GM12878 (cell line): ENCODE data around the gene RAB3C. TPM values are rescaled to one million over a fixed set of nuclear protein-coding genes. Genes with fewer than 3 reads are reported as not detected.

Experiments
- ATF3 ChIP-seq: IDR thresholded peaks from 2 replicates; pipeline ENCODE4 v1.6.1; 2011; ENCODE audit warnings: low read depth, mild to moderate bottlenecking, low read length, moderate library complexity, borderline replicate concordance; ENCODE audit errors: extremely low read depth
- ATF7 ChIP-seq: fragments of 450-650 bp; IDR thresholded peaks from 2 replicates; pipeline ENCODE4 v1.6.1; 2016; ENCODE audit warnings: low read depth, mild to moderate bottlenecking
- BCL3 ChIP-seq: IDR thresholded peaks from 2 replicates; pipeline ENCODE4 v1.6.1; 2011; ENCODE audit warnings: borderline replicate concordance, low read depth, mild to moderate bottlenecking, moderate library complexity, low read length; ENCODE audit not compliant: insufficient read depth, poor library complexity, severe bottlenecking
- BMI1 ChIP-seq: fragments of 450-650 bp; IDR thresholded peaks from 2 replicates; pipeline ENCODE4 v1.6.1; 2016; ENCODE audit warnings: mild to moderate bottlenecking, moderate library complexity, borderline replicate concordance
- CBFB ChIP-seq: IDR thresholded peaks from 2 replicates; pipeline ENCODE4 v1.6.1; 2016; ENCODE audit warnings: antibody characterized with exemption, low read depth
- CHD2 ChIP-seq: IDR thresholded peaks from 2 replicates; pipeline ENCODE4 v1.6.1; 2011; ENCODE audit warnings: low read depth, low read length, improper control_type of control experiment, borderline replicate concordance
- EED ChIP-seq: sonication (generic); IDR thresholded peaks from 2 replicates; pipeline ENCODE4 v1.6.1; 2016; ENCODE audit warnings: antibody characterized with exemption, low read depth
- HDAC6 ChIP-seq: fragments of 200-600 bp; sonication (generic); IDR thresholded peaks from one replicate; pipeline ENCODE4 v1.8.0; 2017; ENCODE audit warnings: antibody characterized with exemption; ENCODE audit not compliant: unreplicated experiment
- IKZF2 ChIP-seq, 2 experiments: fragments of 450-650 bp; IDR thresholded peaks; 2 replicates each; pipeline ENCODE4 v1.6.1; 2017; ENCODE audit warnings: mild to moderate bottlenecking in 2 of 2, moderate library complexity in 2 of 2
- IRF4 ChIP-seq: IDR thresholded peaks from 2 replicates; pipeline ENCODE4 v1.6.1; 2011; ENCODE audit warnings: low read depth, low read length
- IRF5 ChIP-seq: fragments of 450-650 bp; IDR thresholded peaks from 2 replicates; pipeline ENCODE4 v1.6.1; 2017; ENCODE audit warnings: borderline replicate concordance
- JUND ChIP-seq: IDR thresholded peaks from 2 replicates; pipeline ENCODE4 v1.6.1; 2012; ENCODE audit warnings: low read depth, mild to moderate bottlenecking, low read length, improper control_type of control experiment, moderate library complexity
- KLF5 ChIP-seq: fragments of 450-650 bp; IDR thresholded peaks from 2 replicates; pipeline ENCODE4 v1.6.1; 2014; ENCODE audit warnings: mild to moderate bottlenecking; ENCODE audit not compliant: partially characterized antibody
- NR2F1 ChIP-seq: fragments of 450-650 bp; conservative IDR thresholded peaks from 2 replicates; pipeline ENCODE4 v1.6.1; 2017; ENCODE audit warnings: mild to moderate bottlenecking
- PKNOX1 ChIP-seq: fragments of 450-650 bp; IDR thresholded peaks from 2 replicates; pipeline ENCODE4 v1.6.1; 2016; ENCODE audit warnings: mild to moderate bottlenecking
- RELB ChIP-seq: fragments of 450-650 bp; IDR thresholded peaks from 2 replicates; pipeline ENCODE4 v1.6.1; 2017; ENCODE audit warnings: low read depth, mild to moderate bottlenecking, moderate library complexity
- SKIL ChIP-seq: fragments of 450-650 bp; IDR thresholded peaks from 2 replicates; pipeline ENCODE4 v1.6.1; 2017; ENCODE audit warnings: mild to moderate bottlenecking, low read depth, inconsistent platforms; ENCODE audit not compliant: poor library complexity, severe bottlenecking
- WRNIP1 ChIP-seq: IDR thresholded peaks from 2 replicates; pipeline ENCODE4 v1.6.1; 2011; ENCODE audit warnings: low read depth, low read length, improper control_type of control experiment, borderline replicate concordance
- YY1 ChIP-seq: IDR thresholded peaks from 2 replicates; pipeline ENCODE4 v1.6.1; 2011; ENCODE audit warnings: low read depth, mild to moderate bottlenecking, low read length
- ZNF207 ChIP-seq: fragments of 450-650 bp; IDR thresholded peaks from 2 replicates; pipeline ENCODE4 v1.6.1; 2014; ENCODE audit warnings: antibody characterized with exemption, mild to moderate bottlenecking, borderline replicate concordance
- ZNF622 ChIP-seq: fragments of 450-650 bp; IDR thresholded peaks from 2 replicates; pipeline ENCODE4 v1.6.1; 2017; ENCODE audit warnings: mild to moderate bottlenecking, inconsistent platforms
- polyA plus RNA-seq, 11 experiments: library from polyadenylated mRNA; depleted of rRNA in 4 of 11; unstranded in 6 of 11; stranded (reverse) in 5 of 11; fragments of >200 nt; fragmentation: Nextera tagmentation in 4 of 11; fragmentation: Illumina TruSeq in 1 of 11; extraction: Ambion mirVana in 4 of 11; extraction: Trizol in 1 of 11; gene quantifications; 1 replicate in 1 of 11; 2 replicates in 10 of 11; pipeline versions ENCODE4 v1.2.1 to v1.2.3, GENCODE V29; 2011 to 2016; ENCODE audit warnings: inconsistent platforms in 2 of 11, missing spikeins in 2 of 11, low read depth in 1 of 11
- total RNA-seq, 4 experiments: library from RNA; depleted of rRNA in 3 of 4; stranded (reverse); fragments of >200 nt in 3 of 4; fragmentation: Illumina TruSeq in 1 of 4; extraction: Trizol in 1 of 4; gene quantifications; 2 replicates each; pipeline versions ENCODE4 v1.2.1 to v1.2.3, GENCODE V29; 2013 to 2021

RAB3C gene
- total and polyA plus RNA-seq, 10 of the 15 experiments (the other 5 are each of a cell fraction or from before 2014, with no cell fraction given): not detected

- no peak for TF ChIP-seq HDAC6
- no peak for TF ChIP-seq CHD2
- TF ChIP-seq JUND: peak; percentile 63; the same call in 1 of the 2 replicates
- no peak for TF ChIP-seq EED
- TF ChIP-seq ATF3: no peak
- no peak for TF ChIP-seq PKNOX1
- no peak for TF ChIP-seq KLF5
- no peak for TF ChIP-seq ZNF207
- TF ChIP-seq SKIL: no peak
- TF ChIP-seq ZNF622: no peak
- no peak for TF ChIP-seq BCL3
- peak; percentile 78 for TF ChIP-seq ATF7
- TF ChIP-seq NR2F1: peak; percentile 50; the same call in 1 of the 2 replicates
- peak; percentile 89 to 91 for TF ChIP-seq IKZF2 (IDR thresholded peaks at IDR 0.05)
- TF ChIP-seq CBFB: no peak
- TF ChIP-seq RELB: peak; percentile 86
- TF ChIP-seq BMI1: peak; percentile 76
- no peak for TF ChIP-seq IRF4
- TF ChIP-seq YY1: no peak
- TF ChIP-seq IRF5: no peak
- no peak for TF ChIP-seq WRNIP1
Observed at GRCh38 chr5:58759745-58760144, 176.9 kb downstream of the RAB3C start (continued).
